Activated CD4-positive, alpha-beta memory T cell treated with anti-CD3 and anti-CD28 coated beads, Interleukin-2, amount 10 ng/mL, durations not matched to agents 7 days and 5 days (primary cell): ENCODE data around the gene AQP12A. TPM values are rescaled to one million over a fixed set of nuclear protein-coding genes. Genes with fewer than 3 reads are reported as not detected.

ENCODE experiments used
- CTCF ChIA-PET: fragments of 350-600 bp; sonication (Branson Sonifier 250); formaldehyde crosslinking; loops from one replicate; lab custom pipeline; 2021; ENCODE audit warnings: antibody characterized with exemption, inconsistent platforms; lab: Charles Lee
- POLR2A ChIA-PET: fragments of 350-600 bp; sonication (Branson Sonifier 250); formaldehyde crosslinking; loops from one replicate; lab custom pipeline; 2021; ENCODE audit warnings: antibody characterized with exemption; lab: Charles Lee
- DNase-seq: peaks from one replicate; pipeline ENCODE4 v3.0.0-alpha.2; 2020
- H3K27ac Mint-ChIP-seq: one replicate; pipeline ENCODE4 v1.8.0; 2021; ENCODE audit warnings: mild to moderate bottlenecking, mixed read lengths
- H3K27me3 Mint-ChIP-seq: one replicate; pipeline ENCODE4 v1.8.0; 2021; ENCODE audit warnings: mixed read lengths
- H3K36me3 Mint-ChIP-seq: one replicate; pipeline ENCODE4 v1.8.0; 2021; ENCODE audit warnings: low read depth, mixed read lengths
- H3K4me1 Mint-ChIP-seq: one replicate; pipeline ENCODE4 v1.8.0; 2021; ENCODE audit warnings: mixed read lengths
- H3K4me3 Mint-ChIP-seq: one replicate; pipeline ENCODE4 v1.8.0; 2021; ENCODE audit warnings: mild to moderate bottlenecking, mixed read lengths
- H3K9me3 Mint-ChIP-seq: one replicate; pipeline ENCODE4 v1.8.0; 2021; ENCODE audit warnings: mixed read lengths
- total RNA-seq, 2 experiments: library from RNA; stranded (reverse); gene quantifications; one replicate each; pipeline ENCODE4 v1.2.3, GENCODE V29; 2021

Gene AQP12A
- total RNA-seq, 2 experiments from 2014 or later = not detected

GRCh38 chr2:240742602-240743095 is 51.0 kb downstream of the AQP12A start:
- Mint-ChIP-seq H3K9me3 (no peaks in the 10 kb centered on the region), H3K36me3 (no peaks in the 10 kb centered on the region), H3K4me3 (no peak overlapping the region), H3K4me1 (peaks cover 7% of the 10 kb centered on the region), H3K27ac (no peak overlapping the region), H3K27me3 (no peaks in the 10 kb centered on the region)
- ChIA-PET CTCF (interaction anchor here (1.2 kb wide), 1 partner anchor 229 kb away, joined by 3 read pairs; no protein-coding TSS in a partner anchor), POLR2A (no interaction called here)
- DNase-seq = no peak

DNA sequence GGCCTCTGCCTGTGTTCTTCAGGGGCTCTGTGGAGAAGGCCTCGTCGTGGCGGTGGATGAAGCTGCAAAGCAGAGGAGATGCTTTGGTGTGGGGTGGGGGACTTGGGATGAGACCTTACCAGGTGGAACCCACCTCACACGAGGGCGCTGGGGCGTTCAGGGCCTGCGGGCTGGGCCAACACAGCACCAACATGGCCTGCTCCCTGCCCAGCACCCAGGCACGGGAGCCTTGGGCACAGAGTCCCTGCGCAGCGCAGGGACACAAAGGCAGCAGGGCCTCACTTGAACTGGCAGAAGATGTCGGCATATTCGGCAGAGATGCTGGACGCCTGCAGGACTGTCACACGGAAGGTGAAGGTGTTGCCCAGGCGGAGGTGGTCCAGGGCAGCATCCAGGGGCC is 53.8 kb downstream of the AQP12A start:
- no peak for DNase-seq
- POLR2A ChIA-PET = no interaction called here
- Mint-ChIP-seq H3K9me3 (no peaks in the 10 kb centered on the region), H3K4me3 (no peak overlapping the region), H3K36me3 (no peaks in the 10 kb centered on the region), H3K27ac (no peak overlapping the region), H3K4me1 (no peaks in the 10 kb centered on the region), H3K27me3 (no peaks in the 10 kb centered on the region)
- CTCF ChIA-PET = no interaction called here

- H3K27ac Mint-ChIP-seq = no peak overlapping the region
Observed at GRCh38 chr2:240745962-240746361, 54.3 kb downstream of the AQP12A start.

GRCh38 chr2:240746671-240747070 is 55.0 kb downstream of the AQP12A start:
- CTCF ChIA-PET = no interaction called here
- no peak overlapping the region for H3K4me3 Mint-ChIP-seq

More at GRCh38 chr2:240745962-240746361, 54.3 kb downstream of the AQP12A start:
- CTCF ChIA-PET = no interaction called here
- POLR2A ChIA-PET = no interaction called here
- no peaks in the 10 kb centered on the region for H3K36me3 Mint-ChIP-seq
- no peaks in the 10 kb centered on the region for H3K27me3 Mint-ChIP-seq
- H3K4me1 Mint-ChIP-seq = no peaks in the 10 kb centered on the region
- H3K9me3 Mint-ChIP-seq = no peaks in the 10 kb centered on the region
- no peak overlapping the region for H3K4me3 Mint-ChIP-seq
- no peak for DNase-seq

GRCh38 chr2:240747256-240747655 is 55.6 kb downstream of the AQP12A start:
- Mint-ChIP-seq H3K27ac (no peak overlapping the region), H3K4me1 (no peaks in the 10 kb centered on the region), H3K4me3 (no peak overlapping the region), H3K27me3 (no peaks in the 10 kb centered on the region), H3K36me3 (no peaks in the 10 kb centered on the region), H3K9me3 (no peaks in the 10 kb centered on the region)
- no peak for DNase-seq
- CTCF ChIA-PET = no interaction called here
- POLR2A ChIA-PET = no interaction called here

More at GRCh38 chr2:240746671-240747070, 55.0 kb downstream of the AQP12A start:
- H3K36me3 Mint-ChIP-seq = no peaks in the 10 kb centered on the region
- H3K9me3 Mint-ChIP-seq = no peaks in the 10 kb centered on the region
- H3K27ac Mint-ChIP-seq = no peak overlapping the region
- H3K4me1 Mint-ChIP-seq = no peaks in the 10 kb centered on the region
- no peak for DNase-seq
- POLR2A ChIA-PET = no interaction called here
- H3K27me3 Mint-ChIP-seq = no peaks in the 10 kb centered on the region

Other genes with a start within 250 kb of the AQP12A start
- gene ANKMY1, start 133.9 kb upstream of the AQP12A start, total RNA-seq = 10 to 100 TPM; 28.2 to 31.5 TPM
- gene DUSP28, start 131.5 kb upstream of the AQP12A start, total RNA-seq = 1 to 10 TPM; 7.9 to 9.3 TPM
- gene RNPEPL1, start 123.4 kb upstream of the AQP12A start, total RNA-seq = 100 to 1,000 TPM; 135 to 144 TPM
- gene CAPN10, start 105.1 kb upstream of the AQP12A start, total RNA-seq = 10 to 100 TPM; 52.3 to 53.1 TPM
- 1 to 10 TPM; 5.2 to 5.7 TPM for gene GPR35, start 66.4 kb upstream of the AQP12A start, total RNA-seq
- gene AQP12B, start 9.0 kb upstream of the AQP12A start, total RNA-seq = not detected
- under 1 TPM; 0.58 to 0.71 TPM for gene KIF1A, start 128.4 kb downstream of the AQP12A start, total RNA-seq
- not detected for gene AGXT, start 177.0 kb downstream of the AQP12A start, total RNA-seq
- gene MAB21L4, start 204.3 kb downstream of the AQP12A start, total RNA-seq = not detected
- not detected for gene CROCC2, start 214.5 kb downstream of the AQP12A start, total RNA-seq